GM18951 (cell line): ENCODE results near the gene RASIP1.

ENCODE experiments used
- POLR2A ChIP-seq: IDR thresholded peaks from 4 replicates; pipeline ENCODE4 v1.6.1; 2011; ENCODE audit warnings: mild to moderate bottlenecking; ENCODE audit not compliant: insufficient read length, insufficient read depth; ENCODE audit errors: extremely low read depth
- in situ Hi-C: fragments of 300-500 bp; cut with MboI; formaldehyde crosslinking; loops from one replicate; pipeline ENCODE4 v1.12.0; 2022; ENCODE audit warnings: low sequenced_read_pairs, mixed read lengths, inconsistent platforms; ENCODE audit not compliant: unreplicated experiment

Gene RASIP1

DNA sequence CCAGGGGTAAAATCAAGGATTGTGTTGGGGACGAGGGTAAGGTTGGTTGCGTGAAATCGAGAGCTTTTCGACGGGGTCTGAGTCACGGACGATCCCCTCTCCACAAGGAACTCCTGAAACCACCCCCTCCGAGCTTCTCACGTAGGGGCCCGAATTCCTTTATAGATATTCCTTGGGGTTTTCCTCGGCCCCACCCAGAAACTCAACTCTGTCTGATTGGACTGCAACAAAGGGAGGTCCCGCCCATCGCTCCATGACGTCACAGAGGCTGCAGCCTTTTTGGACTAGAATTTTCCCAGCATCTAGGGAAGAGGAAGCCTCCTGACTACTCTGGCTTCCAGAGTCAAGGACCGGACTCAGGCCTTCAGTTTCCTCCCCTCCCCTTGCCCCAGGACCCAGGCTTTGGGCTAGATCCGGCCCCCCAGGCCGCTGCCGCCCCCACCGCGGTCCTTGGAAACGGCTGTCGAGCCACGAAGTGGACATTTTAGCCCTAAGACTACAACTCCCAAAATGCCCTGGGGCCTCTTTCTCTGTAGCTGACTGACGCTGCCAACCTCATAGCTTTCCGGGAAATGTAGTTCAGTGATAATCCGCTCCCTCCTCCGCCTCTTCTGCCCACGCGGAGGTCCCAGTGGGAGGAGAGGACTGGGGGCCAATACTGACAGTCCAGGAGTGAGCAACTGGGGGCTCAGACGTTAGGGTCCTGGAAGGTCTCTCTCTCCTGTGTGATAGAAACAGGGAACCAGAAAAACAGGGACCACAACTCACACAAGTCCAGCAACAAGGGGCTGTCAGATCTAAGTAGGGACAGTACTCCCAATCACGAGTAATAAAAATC, 6.5 kb upstream of the RASIP1 start, which contains the start of gene IZUMO1:
Gene IZUMO1, minus strand, starts transcription at position 172 of the 838 bp plus-strand sequence. CDS start 1,050 bp downstream, outside the sequence.
- in situ Hi-C loops: no loop called here

GRCh38 chr19:48746110-48746509, 5.7 kb upstream of the RASIP1 start:
- no peak for TF ChIP-seq POLR2A
- in situ Hi-C loops: no loop called here

More for the DNA sequence above, 6.5 kb upstream of the RASIP1 start, which contains the start of gene IZUMO1:
- no peak for TF ChIP-seq POLR2A

GRCh38 chr19:48745208-48745995, 5.0 kb upstream of the RASIP1 start:
- TF ChIP-seq POLR2A: no peak
- in situ Hi-C loops: no loop called here

GRCh38 chr19:48742096-48742495, 1.7 kb upstream of the RASIP1 start:
- in situ Hi-C loops: no loop called here
- TF ChIP-seq POLR2A: no peak

- in situ Hi-C loops: no loop called here
- TF ChIP-seq POLR2A: no peak
Observed at GRCh38 chr19:48741129-48741999, 954 bp upstream of the RASIP1 start.

DNA sequence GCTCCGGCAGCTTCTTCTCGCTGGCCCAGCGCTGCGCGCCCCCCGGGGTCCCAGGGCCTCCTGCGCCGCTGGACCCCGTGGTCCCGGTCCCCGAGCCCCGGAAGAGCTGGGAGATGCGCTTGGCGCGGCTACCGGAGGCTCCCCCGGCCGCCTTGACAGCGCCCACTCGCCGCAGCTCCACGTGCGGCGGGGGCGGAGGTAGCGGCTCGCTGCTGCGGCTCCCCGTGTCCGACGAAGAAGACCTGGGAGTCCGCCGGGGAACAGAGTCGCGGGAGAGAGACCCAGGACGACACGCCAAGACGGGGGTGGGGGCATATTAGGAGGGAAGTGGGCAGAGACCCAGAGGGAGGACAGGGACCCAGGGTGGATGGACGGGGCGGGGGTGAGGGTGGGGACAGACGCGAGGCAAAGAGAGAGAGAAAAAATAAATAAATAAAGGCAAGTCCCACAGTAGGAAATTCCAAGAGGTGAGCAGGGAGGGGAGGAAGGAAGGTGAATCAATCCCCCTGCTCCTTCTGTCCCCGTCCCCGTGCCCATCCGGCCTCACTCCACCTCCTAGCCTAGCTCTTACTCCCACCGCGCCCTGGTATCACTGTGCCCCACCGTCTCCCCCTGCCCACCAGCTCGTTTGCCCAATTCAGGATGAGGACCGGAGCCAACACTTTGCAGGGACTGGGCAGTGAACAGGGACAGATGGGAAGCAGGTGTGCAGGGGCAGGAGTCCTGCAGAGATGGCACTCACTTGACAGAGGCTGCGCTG, 826 bp downstream of the RASIP1 start:
- no peak for TF ChIP-seq POLR2A
- in situ Hi-C loops: no loop called here

DNA sequence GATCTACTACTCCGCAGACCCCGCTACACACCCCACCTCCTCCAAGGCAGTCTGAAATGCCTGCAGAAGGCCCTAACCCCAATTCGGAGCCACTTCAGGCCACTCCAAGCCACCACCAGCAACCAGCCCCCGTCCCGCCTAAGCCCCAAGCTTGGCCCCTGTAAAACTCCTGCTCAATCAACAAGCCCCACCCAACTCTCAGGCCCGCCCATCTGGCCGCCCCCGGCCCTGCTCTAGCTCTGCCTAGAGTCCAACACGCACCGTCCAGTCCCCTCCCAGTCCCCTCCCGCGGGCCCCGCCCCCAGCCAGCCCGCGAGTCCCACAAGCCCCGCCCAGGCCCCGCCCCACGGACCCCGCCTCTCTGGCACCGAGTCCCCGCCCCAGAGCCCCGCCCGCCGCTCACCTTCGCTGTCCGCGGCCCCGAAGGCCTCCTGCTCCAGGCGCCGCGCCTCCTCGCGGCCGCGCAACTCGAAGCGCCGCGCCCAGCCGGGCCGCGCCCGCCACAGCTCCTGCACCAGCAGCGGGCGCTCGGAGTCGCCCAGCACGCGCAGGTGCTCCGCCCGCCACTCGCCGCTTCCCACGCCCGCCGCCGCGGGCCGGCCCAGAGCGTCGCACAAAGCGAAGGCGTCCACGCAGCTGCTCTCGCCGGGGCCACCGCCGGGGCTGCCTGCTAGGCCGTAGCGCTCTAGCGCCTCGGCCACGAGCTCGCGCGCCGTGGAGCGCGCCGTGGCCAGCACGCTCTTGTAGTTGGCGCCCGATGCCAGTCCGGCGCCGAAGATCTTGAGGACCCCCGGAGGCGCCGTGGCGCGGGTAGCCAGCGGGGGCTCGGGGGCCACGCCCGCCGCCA, 1.6 kb downstream of the RASIP1 start:
- in situ Hi-C loops: no loop called here
- TF ChIP-seq POLR2A: no peak

- no peak for TF ChIP-seq POLR2A
- in situ Hi-C loops: no loop called here
Observed at GRCh38 chr19:48737360-48737998, 2.9 kb downstream of the RASIP1 start.

- TF ChIP-seq POLR2A: no peak
- in situ Hi-C loops: no loop called here
Observed at GRCh38 chr19:48735031-48735615, 5.3 kb downstream of the RASIP1 start.

DNA sequence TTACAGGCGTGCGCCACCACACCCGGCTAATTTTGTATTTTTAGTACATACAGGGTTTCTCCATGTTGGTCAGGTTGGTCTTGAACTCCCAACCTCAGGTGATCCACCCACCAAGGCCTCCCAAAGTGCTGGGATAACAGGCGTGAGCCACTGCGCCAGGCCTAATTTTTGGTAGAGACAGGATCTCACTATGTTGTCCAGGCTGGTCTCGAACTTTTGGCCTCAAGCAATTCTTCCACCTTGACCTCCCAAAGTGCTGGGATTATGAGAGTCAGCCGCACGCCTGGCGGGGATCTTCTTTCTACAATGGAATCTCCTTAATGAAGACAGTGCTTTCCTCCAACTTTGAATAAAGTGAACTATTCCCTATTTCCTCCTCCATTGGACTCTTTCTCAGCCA, 5.8 kb downstream of the RASIP1 start:
- TF ChIP-seq POLR2A: no peak
- in situ Hi-C loops: no loop called here

DNA sequence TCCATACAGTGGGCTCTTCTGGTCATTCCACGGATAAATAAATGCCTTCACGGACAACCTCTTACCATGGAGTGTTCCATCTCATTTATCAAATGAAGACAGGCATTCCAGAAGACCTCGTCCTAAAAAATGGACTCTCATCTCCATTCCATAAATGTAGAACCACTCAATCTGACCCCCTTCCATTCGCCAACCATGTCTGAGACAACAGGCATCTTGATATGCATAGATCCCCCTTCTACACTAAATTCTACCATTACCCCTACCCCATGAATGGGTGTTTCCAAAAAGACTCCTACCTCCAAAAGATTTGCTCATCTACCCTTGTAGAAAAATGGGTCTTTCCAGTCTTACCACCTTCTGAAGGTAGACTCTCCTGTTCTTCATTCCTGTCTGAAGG, 9.0 kb downstream of the RASIP1 start:
- no peak for TF ChIP-seq POLR2A
- in situ Hi-C loops: no loop called here
